Vagina (tissue), 2 donors: Measurements from ENCODE around the gene NUBPL.

Experiments used
- POLR2A ChIP-seq, 2 donors: fragments of 450-650 bp; IDR thresholded peaks; one replicate each; pipeline ENCODE4 v1.6.1; 2017; ENCODE audit warnings: antibody characterized with exemption in 2 of 2, mild to moderate bottlenecking in 2 of 2, moderate library complexity in 2 of 2
- POLR2AphosphoS5 ChIP-seq, 2 donors: sonication (generic); formaldehyde crosslinking; IDR thresholded peaks; one replicate each; pipeline ENCODE4 v1.9.0; 2017; ENCODE audit warnings: antibody characterized with exemption in 2 of 2, mild to moderate bottlenecking in 2 of 2, low read depth in 1 of 2; ENCODE audit not compliant: insufficient read depth in 1 of 2
- TF ChIP-seq, protein P1 (sequence below), 3 experiments: fragments of 450-650 bp in 2 of 3; fragments of 200-600 bp in 1 of 3; sonication (generic) in 1 of 3; IDR thresholded peaks; one replicate each; pipeline ENCODE4 v1.5.1; 2017 to 2019; ENCODE audit warnings: antibody characterized with exemption in 3 of 3, mild to moderate bottlenecking in 2 of 3, moderate library complexity in 2 of 3

DNA sequence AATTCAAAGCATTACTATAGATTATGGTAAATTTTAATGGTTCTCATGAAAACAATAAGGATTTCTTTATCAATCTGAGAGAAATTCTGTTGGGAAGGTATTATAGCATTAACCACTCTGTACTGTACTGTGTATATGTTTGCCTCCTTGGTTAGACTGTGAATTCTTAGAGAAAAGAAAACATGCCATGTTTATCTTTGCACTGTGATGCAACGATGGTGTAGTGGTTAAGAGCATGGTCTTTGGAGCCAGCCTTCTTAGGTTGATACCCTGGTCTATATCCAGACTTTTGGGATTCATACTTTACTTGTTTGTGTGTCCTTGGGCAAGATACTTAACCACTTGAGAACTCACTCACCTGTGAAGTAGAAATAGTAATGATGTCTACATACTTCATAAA lies 32.2 kb upstream of the NUBPL start:
- TF ChIP-seq, protein P1, sequence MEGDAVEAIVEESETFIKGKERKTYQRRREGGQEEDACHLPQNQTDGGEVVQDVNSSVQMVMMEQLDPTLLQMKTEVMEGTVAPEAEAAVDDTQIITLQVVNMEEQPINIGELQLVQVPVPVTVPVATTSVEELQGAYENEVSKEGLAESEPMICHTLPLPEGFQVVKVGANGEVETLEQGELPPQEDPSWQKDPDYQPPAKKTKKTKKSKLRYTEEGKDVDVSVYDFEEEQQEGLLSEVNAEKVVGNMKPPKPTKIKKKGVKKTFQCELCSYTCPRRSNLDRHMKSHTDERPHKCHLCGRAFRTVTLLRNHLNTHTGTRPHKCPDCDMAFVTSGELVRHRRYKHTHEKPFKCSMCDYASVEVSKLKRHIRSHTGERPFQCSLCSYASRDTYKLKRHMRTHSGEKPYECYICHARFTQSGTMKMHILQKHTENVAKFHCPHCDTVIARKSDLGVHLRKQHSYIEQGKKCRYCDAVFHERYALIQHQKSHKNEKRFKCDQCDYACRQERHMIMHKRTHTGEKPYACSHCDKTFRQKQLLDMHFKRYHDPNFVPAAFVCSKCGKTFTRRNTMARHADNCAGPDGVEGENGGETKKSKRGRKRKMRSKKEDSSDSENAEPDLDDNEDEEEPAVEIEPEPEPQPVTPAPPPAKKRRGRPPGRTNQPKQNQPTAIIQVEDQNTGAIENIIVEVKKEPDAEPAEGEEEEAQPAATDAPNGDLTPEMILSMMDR (IDR thresholded peaks at IDR 0.05), result no peak
- TF ChIP-seq POLR2A (IDR thresholded peaks at IDR 0.05), result no peak
- no peak for TF ChIP-seq POLR2AphosphoS5 (IDR thresholded peaks at IDR 0.05; ENCODE audit: insufficient read depth in 1 of 2, low read depth in 1 of 2)
